Osteoblast (primary cell): ENCODE results near the gene ANTXR1. TPM values are rescaled to one million over a fixed set of nuclear protein-coding genes. Genes with fewer than 3 reads are reported as not detected.
A peak's percentile ranks its signal among the peaks of the same experiment; 100 is the strongest.

Experiments
- DNase-seq: peaks from one replicate; pipeline ENCODE4 v3.0.0; 2011; ENCODE audit warnings: low spot score, mixed read lengths; ENCODE audit not compliant: insufficient read length; ENCODE audit errors: missing footprints
- H2AFZ ChIP-seq: 2 replicates; pipeline ENCODE4 v1.6.0; 2011; ENCODE audit warnings: mild to moderate bottlenecking, low read length
- H3K27ac ChIP-seq: 2 replicates; pipeline ENCODE4 v1.5.1; 2011; ENCODE audit warnings: mild to moderate bottlenecking, low read depth, low read length, moderate library complexity
- H3K27me3 ChIP-seq: 2 replicates; pipeline ENCODE4 v1.6.0; 2012; ENCODE audit warnings: mild to moderate bottlenecking, control low read depth, inconsistent platforms, low read length, moderate library complexity; ENCODE audit not compliant: insufficient read depth
- H3K36me3 ChIP-seq: 2 replicates; pipeline ENCODE4 v1.5.1; 2011; ENCODE audit warnings: mild to moderate bottlenecking, low read length, control low read depth, moderate library complexity; ENCODE audit not compliant: insufficient read depth
- H3K4me1 ChIP-seq: 2 replicates; pipeline ENCODE4 v1.5.1; 2011; ENCODE audit warnings: mild to moderate bottlenecking, low read length, control low read depth, moderate library complexity; ENCODE audit not compliant: insufficient read depth
- H3K4me2 ChIP-seq: 2 replicates; pipeline ENCODE4 v1.6.0; 2011; ENCODE audit warnings: mild to moderate bottlenecking, low read length; ENCODE audit not compliant: insufficient read depth
- H3K4me3 ChIP-seq: fragments of 200-600 bp; sonication (generic); 3 replicates; pipeline ENCODE4 v1.5.1; 2012; ENCODE audit warnings: mild to moderate bottlenecking, low read length, inconsistent platforms; ENCODE audit not compliant: insufficient read depth
- H3K79me2 ChIP-seq: 2 replicates; pipeline ENCODE4 v1.6.0; 2012; ENCODE audit warnings: mild to moderate bottlenecking, low read length, control low read depth, inconsistent platforms; ENCODE audit not compliant: insufficient read depth
- H3K9me3 ChIP-seq: 2 replicates; pipeline ENCODE4 v1.5.1; 2011; ENCODE audit warnings: low read depth, low read length, control low read depth
- H4K20me1 ChIP-seq: 2 replicates; pipeline ENCODE4 v1.6.0; 2012; ENCODE audit warnings: mild to moderate bottlenecking, low read length, control low read depth; ENCODE audit not compliant: insufficient read depth
- CTCF ChIP-seq: IDR thresholded peaks from 2 replicates; pipeline ENCODE4 v1.5.1; 2011; ENCODE audit warnings: mild to moderate bottlenecking, low read depth, low read length, moderate library complexity; ENCODE audit errors: extremely low read depth
- small RNA-seq: library from RNA; depleted of rRNA; stranded (forward); fragments of <200 nt; gene quantifications from one replicate; pipeline ENCODE3, GENCODE V24; 2012
- total RNA-seq: library from RNA; depleted of rRNA; stranded (reverse); fragments of >200 nt; gene quantifications from 2 replicates; pipeline ENCODE4 v1.2.3, GENCODE V29; 2012

The ANTXR1 gene
- total RNA-seq, 1 donor = 123 TPM

- Histone ChIP-seq H3K36me3 (no peaks in the 10 kb centered on the region), H3K4me2 (peak overlapping the region; percentile 51), H3K9me3 (no peaks in the 10 kb centered on the region), H2AFZ (peak overlapping the region; percentile 13), H3K27ac (peak overlapping the region; percentile 97), H3K27me3 (no peaks in the 10 kb centered on the region), H3K79me2 (no peaks in the 10 kb centered on the region), H3K4me1 (peaks cover 33% of the 10 kb centered on the region), H4K20me1 (no peaks in the 10 kb centered on the region), H3K4me3 (peak overlapping the region; percentile 26)
- DNase-seq = peak; percentile 96
- TF ChIP-seq CTCF = no peak
Measured at GRCh38 chr2:69298261-69298660, 285.3 kb downstream of the ANTXR1 start.

- Histone ChIP-seq H3K79me2 (no peaks in the 10 kb centered on the region), H2AFZ (peak overlapping the region; percentile 13), H3K27me3 (no peaks in the 10 kb centered on the region), H3K4me2 (peak overlapping the region; percentile 51), H3K36me3 (no peaks in the 10 kb centered on the region), H4K20me1 (no peaks in the 10 kb centered on the region), H3K9me3 (peaks cover under 1% of the 10 kb centered on the region), H3K4me1 (peaks cover 32% of the 10 kb centered on the region), H3K27ac (peak overlapping the region; percentile 97), H3K4me3 (peak overlapping the region; percentile 26)
- no peak for TF ChIP-seq CTCF
- peak; percentile 65 for DNase-seq
Measured at GRCh38 chr2:69298862-69299261, 285.9 kb downstream of the ANTXR1 start.

Small RNA genes within 50 kb of the gene (small RNA-seq; reads per million reads assigned to genes)
- gene MIR3126 = 4.8 reads per million, percentile 86 among the genes with 10 or more reads in this experiment
- not detected for gene RNA5SP96
- gene RNU6-1216P = not detected

Other genes with a start within 250 kb of the ANTXR1 start
- gene BMP10, start 141.8 kb upstream of the ANTXR1 start, total RNA-seq = not detected in 2 replicates
- not detected in 2 replicates for gene GKN2, start 60.3 kb upstream of the ANTXR1 start, total RNA-seq
- gene GKN1, start 38.5 kb upstream of the ANTXR1 start, total RNA-seq = 0.29 TPM in 1 of 2 replicates, not detected in the other